COLO829 (cell line): ENCODE measurements around the gene ROPN1B.

Source experiments
- DNase-seq: peaks from one replicate; pipeline ENCODE4 v3.0.0; 2012; ENCODE audit warnings: low spot score

ROPN1B gene

DNA sequence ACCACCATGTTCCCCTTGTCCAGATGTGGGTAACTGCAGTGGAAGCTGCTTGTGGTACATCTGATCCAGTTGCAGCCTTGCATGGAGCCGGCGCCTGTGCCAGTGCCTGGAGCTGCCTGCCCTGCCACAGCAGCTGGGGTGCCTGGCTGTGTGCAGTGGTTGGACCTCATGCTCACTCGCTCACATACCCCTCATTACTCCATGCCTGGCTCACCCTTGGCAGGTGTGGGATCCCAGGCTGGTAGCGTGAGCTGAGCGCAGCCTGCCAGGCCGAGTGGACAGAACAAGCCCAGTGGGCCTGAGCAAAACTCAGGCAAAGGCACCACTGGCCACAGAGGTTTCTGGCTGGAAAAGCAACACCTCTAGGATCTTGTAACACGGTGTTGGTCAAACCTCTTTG lies 35.7 kb downstream of the ROPN1B start:
- no peak for DNase-seq

DNA sequence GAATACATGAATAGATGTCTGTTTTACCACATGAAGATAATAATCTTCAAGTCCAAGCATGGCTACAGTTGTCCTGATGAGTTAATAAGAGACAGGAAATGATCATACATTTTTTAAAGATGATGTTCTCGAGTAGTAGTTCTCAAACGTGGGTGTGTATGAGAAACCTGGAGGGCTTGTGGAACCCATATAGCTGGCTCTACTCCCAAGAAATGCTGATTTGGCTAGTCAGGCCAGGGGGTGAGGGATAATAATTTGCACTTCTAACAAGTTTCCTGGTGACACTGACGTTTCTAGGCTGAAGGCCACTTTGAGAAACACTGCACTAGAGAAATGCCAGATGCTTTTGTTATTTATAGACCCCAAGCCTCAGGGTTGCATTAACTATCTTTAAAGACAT lies 37.0 kb downstream of the ROPN1B start:
- DNase-seq = peak; percentile 33

DNA sequence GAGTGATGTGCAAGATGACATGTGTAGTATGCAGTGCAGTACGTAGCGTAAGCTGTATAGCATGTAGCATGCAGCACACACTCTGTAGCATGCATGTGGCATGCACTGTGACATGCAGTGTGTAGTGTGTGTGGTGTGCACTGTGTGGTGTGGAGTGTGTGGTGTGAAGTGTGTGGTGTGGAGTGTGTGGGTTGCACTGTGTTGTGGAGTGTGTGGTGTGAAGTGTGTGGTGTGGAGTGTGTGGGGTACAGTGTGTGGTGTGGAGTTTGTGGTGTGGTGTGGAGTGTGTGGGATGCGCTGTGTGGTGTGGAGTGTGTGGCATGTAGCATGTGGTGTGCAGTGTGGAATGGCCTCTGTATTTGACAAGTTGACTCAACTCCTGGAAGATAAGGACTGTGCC lies 39.2 kb downstream of the ROPN1B start:
- no peak for DNase-seq

DNA sequence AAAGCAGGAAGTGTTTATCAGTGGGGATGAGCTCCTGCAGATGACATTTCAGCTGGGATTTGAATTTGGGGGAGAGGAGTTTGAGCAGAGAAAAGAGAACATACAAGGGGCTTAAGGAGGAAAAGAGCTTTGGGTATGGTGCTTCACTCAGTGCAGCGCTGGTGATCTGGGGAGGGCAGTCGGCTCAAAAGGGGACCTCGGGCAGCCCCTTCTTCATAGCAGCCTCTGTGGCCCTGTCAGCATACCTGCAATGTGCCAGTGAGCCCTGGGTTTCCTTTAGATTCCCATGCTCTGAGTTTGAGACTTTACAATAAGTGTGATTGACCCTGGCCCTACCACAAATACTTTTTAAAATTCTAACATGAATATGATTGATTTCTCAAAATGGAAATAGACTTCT lies 40.2 kb downstream of the ROPN1B start:
- DNase-seq = no peak

DNA sequence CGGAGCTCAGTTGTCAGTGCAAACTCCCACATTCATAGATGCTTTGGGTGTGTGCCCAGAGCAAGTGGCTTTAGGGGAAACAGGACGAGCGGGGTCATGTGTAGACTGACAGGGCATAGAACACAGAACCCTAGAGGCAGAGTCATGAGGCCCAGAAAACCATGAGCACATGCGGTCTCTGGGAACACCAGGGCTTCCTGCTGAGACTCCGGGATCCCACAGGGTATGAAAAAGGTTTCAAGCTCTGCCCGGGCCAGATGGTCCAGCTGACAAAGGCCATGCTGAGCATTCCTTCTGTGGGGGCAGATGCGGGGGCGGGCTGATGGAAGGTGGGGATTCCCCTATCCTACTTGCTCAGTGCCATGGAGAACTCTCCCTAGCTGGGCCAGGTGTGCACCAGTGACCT lies 44.8 kb downstream of the ROPN1B start:
- no peak for DNase-seq

DNA sequence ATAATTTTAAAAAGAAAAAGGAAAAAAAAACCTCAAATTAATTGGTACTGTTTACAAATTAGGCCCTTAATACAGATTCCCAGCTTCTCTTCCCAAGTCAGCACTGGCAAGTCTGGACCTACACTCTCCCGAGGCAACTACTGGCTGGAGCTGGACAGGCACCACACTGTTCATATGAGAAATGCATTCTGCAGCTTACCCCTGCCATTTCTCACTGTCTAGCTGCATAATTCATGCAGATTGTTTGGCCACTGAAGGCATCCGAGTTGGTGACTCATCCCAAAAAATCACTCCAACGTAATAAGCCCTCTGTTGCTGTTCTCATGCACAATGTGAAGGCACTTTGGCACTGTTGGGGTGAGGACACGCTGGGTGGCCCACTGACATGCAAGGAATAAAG lies 45.3 kb downstream of the ROPN1B start:
- DNase-seq = peak; percentile 70

DNA sequence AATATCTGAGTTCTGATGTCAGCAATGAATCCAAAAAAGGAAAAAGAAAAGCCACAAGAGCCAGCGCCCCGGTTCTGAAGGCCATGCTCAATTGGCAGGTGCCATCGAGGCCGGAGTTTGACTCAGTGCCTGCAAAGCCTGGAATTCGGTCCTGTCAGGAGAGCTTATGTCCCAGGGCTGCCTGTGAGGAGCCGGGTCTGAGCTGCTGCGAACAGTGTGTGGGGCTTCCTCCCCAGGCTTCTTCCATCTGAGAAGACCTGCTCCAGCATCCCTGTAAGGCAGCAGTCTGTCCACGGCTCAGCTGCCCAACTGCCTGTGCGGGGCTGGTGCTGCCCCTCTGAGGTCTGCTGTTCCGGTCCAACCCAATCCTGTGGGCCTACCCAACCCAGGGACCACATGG lies 46.1 kb downstream of the ROPN1B start:
- no peak for DNase-seq

DNA sequence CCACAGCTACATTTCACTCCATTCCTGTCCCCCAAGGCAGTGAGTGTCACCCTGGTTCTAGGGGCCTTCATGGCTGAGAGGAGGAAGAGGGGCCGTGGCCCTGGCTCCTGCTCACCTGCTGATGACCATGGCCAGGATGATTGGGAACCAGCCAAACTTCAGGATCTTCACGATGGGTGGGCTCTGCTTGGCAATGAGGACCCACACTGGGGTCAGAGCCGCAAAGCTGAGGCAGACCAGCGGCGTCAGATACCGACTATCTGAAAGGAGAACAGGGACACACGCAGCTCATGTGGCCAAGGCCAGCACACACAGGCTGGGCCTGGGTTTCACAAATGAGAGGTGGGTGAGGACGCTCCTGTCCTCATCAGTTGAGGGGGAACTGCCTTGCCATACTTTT lies 47.6 kb downstream of the ROPN1B start:
- DNase-seq = no peak

DNA sequence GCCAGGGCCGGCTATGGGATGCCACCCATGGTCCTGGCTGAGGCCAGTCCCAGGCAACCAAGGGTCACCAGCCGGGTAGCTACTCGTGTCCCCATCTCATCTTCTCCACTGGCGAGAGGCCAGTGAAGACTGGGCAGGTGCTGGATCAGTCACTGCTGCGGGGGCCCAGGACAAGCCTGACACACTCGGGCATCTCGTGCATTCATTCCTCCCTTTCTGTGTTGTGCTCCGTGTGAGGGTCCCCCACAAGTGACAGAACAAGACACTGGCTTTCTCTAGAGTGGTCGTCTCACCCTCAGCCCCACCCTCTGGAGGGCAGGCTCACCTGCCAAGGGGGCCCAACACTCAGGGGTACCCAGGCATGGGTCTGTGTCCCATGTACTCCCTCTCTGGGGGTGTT lies 48.4 kb downstream of the ROPN1B start:
- DNase-seq = no peak

DNA sequence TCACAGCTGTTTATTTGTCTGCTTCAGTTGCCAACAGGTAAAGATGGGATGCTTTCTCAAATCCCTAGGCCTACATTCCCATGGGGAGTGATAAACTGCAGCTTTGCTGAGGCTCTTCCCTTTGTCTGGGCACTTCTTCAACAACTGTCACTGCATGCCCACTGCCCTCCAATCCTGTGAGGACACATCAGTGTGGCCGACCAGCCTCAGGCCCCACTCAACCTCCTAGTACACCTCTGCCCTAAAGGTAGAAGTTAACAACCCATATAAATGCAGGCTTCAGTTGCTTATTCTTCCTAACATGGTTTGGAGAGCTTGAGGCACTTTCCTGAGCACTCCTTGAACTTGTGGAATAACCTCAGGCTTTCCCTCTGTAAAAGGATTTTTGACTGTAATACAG lies 49.6 kb downstream of the ROPN1B start:
- DNase-seq = no peak

DNA sequence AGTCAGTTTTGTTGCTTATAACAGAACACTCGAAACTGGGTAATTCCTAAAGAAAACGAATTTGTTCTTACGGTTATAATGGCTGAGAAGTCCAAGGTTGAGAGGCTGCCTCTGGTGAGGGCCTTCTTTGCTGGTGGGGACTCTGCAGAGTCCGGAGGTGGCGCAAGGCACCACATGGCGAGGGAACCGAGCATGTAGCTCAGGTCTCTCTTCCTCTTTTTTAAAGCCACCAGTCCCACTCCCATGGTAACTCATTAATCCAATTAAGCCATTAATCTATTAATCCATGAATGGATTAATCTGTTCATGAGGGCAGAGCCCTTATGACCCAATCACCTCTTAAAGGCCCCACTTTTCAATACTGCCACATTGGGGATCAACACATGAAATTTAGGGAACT lies 50.0 kb downstream of the ROPN1B start:
- DNase-seq = no peak

DNA sequence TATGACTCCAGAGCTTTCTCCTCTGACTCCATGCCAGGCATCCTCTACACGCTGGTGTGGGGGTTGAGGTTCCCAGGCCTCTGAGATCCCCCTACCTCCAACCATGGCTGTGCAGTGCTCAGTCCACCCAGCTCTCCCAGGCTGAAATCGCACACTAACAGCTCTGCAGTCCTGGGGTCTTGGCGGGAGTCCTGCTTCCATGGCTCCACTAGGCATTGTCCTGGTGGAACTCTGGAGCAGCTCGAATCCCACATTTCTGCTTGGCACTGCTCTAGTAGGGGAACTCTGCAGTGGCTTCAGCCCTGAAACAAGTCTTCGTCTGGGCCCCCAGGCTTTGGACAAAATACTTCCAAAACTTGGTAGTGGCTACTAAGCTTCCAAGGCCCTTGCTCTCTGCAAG lies 50.7 kb downstream of the ROPN1B start:
- DNase-seq = no peak

DNA sequence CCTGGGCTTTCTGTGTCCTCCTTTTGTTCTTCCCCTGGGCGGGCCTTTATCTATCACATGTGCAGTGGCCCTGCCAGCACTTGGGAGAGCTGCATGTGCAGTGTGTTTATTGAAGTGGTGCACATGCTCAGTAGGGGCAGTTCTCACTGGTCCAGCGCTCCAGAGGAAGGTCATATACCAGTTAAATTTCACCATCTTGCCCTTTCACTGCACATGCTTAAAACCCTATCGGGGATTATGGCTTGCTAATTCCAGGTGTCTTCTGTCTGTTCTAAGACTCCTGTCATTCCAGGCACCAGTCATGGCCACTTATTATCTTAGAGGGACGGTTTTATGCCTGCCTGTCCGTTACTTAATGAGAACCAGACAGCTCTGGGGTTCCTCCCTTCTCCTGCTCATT lies 52.2 kb downstream of the ROPN1B start:
- no peak for DNase-seq

DNA sequence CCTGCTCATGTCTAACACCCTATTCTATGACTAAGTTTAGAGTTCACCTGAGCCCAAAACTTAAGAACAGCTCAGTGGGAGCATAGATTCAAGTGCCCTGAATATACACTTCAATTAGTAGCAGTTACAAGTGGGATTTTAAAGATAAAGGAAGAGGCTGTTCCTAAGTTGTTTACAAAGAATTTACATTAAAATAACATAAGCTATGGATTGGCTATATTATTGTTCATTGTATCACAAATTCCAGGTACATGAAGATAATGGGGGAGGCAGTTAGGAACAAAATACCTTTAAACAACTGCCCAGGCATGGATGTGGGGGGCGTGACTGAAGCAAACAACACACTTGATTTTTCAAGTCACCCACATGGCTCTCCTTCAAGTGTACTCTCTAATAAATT lies 52.7 kb downstream of the ROPN1B start:
- no peak for DNase-seq

DNA sequence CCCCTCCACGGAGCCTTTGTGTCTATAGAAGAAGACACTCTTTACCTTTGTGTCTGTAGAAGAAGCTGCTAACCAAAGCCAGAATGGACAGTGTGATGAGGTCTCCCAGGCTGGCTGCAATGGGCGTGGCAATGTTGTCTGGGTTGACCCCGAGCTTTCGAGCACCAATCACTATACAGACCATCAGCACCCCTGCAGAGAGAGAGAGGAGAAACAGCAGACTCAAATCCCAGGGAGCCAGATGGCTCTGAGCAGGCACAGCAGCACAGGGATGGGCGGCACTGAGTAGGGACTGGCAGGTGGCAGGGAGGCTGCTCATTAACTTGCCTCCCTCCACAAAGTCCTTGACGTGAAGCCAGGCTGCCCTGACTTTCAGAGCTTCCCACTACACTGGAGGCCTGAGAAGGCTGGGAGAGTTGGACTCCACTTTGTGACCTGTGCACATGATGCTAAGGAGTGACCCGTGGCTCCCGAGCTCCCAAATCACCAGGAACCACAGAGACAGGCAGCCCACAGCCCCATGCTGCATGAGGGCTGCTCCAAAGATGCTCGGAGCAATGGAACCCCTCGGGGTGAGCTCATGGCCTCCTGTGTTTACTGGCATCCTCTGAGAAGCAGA lies 53.9 kb downstream of the ROPN1B start:
- DNase-seq = no peak

DNA sequence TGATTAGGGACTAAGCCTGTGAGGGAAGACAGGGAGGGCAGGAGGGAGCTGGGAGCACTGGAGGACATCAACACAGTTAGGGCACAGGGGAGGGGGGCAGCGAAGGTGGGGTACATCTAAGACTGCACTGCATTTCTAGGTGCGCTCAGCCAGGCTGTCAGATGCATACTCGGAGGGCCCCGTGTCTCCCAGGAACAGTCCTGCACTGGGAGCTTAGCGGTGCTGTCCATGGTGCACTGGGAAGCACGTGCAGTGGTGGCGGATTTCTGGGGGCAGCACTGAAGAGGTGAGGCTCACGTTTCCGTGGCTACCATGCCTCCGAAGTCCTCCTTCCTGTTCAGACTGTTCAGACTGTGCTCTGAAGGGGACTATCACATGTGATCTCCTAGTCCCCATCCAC lies 54.4 kb downstream of the ROPN1B start:
- DNase-seq = no peak

DNA sequence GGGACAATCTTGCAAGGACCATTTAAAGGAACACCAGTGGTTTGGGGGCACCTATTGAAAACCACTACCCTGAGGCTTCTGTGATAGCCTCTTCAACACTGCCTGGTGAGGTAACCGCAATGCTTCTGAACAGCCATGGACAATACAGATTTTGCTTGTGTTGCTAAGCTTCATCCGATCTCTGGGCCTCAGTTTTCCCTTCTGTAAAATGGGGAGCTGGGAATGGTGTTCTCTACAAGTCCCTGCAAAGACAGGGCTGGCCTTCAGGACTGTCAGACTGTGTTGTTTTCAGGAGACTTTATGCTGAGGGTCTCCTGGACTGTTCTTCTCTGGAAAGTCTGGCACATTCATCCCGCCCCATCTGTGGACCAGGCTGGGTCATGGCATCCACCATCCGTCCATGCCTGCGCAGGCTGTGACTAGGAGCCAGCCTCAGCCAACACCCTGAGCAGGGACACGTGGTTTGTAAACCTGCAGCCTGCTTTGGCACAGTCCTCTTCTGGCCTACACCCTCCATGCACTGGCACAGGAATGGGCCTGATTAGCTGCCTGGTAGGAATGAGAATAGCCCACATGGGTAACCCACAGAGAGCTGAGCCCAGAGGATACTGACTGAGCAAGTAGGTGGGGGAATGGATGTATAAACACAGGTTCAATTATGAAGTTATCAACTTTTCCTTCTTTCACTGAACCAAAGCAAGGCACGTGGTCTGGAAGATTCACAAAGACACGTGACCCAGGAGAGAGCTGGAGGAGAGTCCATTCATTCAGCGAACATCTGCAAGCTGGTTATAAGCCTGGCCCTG lies 55.3 kb downstream of the ROPN1B start:
- no peak for DNase-seq

DNA sequence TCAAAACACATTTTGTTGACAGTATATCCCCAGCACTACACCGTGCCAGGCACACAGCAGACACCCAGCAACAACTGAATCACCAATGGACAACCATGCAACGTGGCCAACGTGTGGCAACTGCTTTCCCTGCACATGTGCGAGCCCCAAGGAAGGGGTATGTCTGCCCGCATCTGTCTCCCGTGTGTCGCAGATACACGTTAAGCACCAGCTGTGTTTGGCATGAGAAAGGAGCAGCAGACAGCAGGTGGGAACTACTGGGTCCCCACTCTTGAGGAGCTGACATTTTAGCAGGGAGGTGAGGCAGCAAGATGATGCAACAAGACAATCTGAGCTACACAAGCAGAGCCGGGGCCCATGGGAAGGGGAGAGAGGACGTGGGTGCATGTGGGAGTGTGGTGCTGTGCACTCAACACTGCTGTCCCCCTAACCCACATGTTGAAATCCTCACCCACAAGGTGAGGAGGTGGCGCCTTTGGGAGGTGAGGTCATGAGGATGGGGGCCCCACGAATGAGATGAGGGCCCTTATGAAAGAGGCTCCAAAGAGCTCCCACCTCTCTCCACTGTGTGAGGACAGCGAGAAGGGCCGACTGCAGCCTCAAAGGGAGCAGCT lies 56.2 kb downstream of the ROPN1B start:
- DNase-seq = no peak

DNA sequence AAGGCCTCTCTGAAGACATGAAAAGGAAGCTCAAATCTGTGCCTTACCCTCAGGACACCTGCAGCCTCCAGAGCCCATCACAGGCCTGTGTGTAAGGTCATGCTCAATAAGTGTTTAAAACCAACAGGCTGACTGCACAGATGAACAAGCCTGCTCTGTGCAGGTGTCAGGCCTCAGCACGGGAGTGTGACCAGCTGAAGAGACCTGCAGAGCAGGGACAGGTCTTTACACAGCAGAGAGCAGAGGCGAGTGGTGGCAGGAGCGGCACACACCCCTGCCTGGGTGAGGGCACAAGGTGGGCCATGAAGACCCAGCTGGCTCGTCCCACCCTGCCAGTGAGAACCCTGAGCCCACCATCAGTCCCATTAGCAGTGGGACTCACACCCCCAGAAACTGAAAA lies 56.9 kb downstream of the ROPN1B start:
- DNase-seq = no peak

DNA sequence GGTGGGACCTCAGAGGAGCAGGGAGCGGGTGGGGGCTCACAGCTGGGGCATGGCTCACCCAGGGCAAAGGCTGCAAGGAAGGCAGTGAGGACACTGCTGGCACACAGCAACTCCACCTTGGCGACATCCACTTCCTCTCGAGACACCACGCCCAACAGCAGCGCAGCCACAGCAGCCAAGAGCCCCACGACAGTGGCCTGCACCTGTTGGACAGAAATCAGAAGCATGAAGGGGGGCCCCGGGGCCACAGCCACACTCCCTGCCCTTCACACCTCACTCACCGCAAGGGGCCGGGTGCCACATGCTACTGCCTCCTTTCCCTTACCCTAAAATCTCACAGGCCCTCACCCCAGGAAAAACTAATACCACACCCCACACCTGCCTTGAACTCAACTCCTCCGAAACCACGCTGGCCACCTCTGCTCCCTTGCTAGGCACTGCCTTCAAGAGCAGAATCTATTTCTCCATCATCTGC lies 57.3 kb downstream of the ROPN1B start:
- DNase-seq = no peak

DNA sequence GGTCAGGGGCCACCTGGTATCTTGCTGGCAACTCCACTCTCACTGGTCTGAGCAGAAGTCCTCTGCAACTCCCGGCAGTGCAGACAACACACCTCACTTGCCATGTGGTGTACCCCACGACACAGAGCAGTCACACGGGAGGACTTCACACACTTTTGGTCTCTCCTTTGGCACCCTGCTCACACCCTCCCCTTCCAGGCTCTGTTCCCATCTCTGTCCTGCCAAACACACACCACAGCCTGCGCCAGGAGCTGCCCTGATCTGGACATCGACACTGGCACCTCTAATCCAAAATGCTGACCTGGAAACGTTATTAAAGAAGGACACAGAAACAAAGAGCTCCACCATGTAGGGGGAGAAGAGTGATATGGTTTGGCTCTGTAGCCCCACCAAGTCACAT lies 57.8 kb downstream of the ROPN1B start:
- DNase-seq = no peak

DNA sequence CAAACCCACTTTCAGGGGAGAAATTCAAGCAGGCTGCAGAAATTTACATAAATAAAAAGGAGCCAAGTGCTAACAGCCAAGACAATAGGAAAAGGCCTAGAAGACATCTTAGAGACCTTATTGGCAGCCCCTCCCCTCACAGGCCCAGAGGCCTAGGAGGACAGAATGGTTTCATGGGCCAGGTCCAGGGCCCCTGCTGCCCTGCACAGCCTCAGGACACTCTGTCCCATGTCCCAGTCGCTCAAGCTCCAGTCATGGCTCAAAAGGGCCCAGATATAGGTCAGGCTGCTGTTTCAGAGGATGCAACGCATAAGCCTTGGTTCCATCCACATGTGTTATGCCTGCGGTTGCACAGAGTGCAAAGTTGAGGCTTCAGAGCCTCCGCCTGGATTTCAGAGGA lies 59.1 kb downstream of the ROPN1B start:
- no peak for DNase-seq

DNA sequence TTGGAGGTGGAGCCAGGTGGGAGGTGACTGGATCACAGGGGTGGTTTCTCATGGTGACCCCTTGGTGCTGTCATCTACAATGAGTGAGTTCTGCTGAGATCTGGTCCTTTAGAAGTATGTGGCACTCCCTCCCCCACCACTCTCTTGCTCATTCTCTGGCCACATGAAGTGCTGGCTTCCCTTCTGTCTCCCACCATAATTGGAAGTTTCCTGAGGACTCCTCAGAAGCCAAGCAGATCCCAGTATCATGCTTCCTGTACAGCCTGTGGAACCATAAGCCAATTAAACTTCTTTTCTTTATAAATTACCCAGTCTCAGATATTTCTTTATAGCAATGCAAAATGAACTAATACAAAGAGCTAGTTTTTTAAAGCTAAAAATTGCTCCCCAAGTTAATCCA lies 60.3 kb downstream of the ROPN1B start:
- DNase-seq = no peak

DNA sequence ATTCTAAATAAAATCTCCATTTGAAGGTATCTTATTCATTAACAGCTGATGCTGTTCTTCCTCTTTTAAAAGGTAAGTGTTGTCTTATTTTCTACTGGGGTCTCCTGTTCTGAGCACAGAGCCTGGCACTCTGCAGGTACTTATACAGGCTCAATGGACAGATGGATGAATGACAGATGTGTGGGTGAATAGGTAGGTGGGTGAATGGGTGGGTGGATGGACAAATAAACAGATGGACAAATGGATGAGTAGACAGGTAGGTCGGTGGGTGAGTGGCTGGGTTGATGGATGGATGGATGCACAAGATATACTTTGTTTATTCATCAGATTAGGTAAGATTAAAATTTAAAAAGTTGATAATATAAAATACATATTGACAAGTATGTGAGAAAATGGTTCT lies 61.5 kb downstream of the ROPN1B start:
- DNase-seq = no peak
